NCI-H774 (cell line): ENCODE measurements around the gene OR10A6.
A peak's percentile ranks its signal among the peaks of the same experiment; 100 is the strongest.

Source experiments
- DNase-seq: peaks from one replicate; lab custom pipeline; 2025; lab: John Stamatoyannopoulos, UW

OR10A6 gene

GRCh38 chr11:7931168-7931567 lies at the start of gene OR10A6:
Gene OR10A6 (minus strand): TSS chr11:7931268. CDS start chr11:7928662, 2,606 bp downstream.
- DNase-seq, result no peak

GRCh38 chr11:7977232-7977917 lies 46.3 kb upstream of the OR10A6 start:
- no peak for DNase-seq

- no peak for DNase-seq
Observed at GRCh38 chr11:7974668-7975067, 43.6 kb upstream of the OR10A6 start.

GRCh38 chr11:7973011-7973410 lies 41.9 kb upstream of the OR10A6 start:
- no peak for DNase-seq

- DNase-seq, result no peak
Observed at GRCh38 chr11:7971846-7972245, 40.8 kb upstream of the OR10A6 start.

- DNase-seq, result no peak
Observed at GRCh38 chr11:7969756-7970646, 38.9 kb upstream of the OR10A6 start.

- no peak for DNase-seq
Observed at GRCh38 chr11:7968686-7969085, 37.6 kb upstream of the OR10A6 start.

- DNase-seq, result no peak
Observed at GRCh38 chr11:7967826-7968225, 36.8 kb upstream of the OR10A6 start.

GRCh38 chr11:7967097-7967496 lies 36.0 kb upstream of the OR10A6 start:
- no peak for DNase-seq

GRCh38 chr11:7965386-7965785 lies 34.3 kb upstream of the OR10A6 start, which contains the start of gene NLRP10:
Gene NLRP10 (minus strand): TSS chr11:7965447. CDS start chr11:7963495, 1,952 bp downstream.
- no peak for DNase-seq

GRCh38 chr11:7964873-7965272 lies 33.8 kb upstream of the OR10A6 start:
- DNase-seq, result no peak

- DNase-seq, result no peak
Observed at GRCh38 chr11:7964261-7964660, 33.2 kb upstream of the OR10A6 start.

GRCh38 chr11:7955191-7955590 lies 24.1 kb upstream of the OR10A6 start:
- peak; percentile 15 for DNase-seq

- DNase-seq, result no peak
Observed at GRCh38 chr11:7949934-7950333, 18.9 kb upstream of the OR10A6 start.

GRCh38 chr11:7944123-7944522 lies 13.1 kb upstream of the OR10A6 start:
- DNase-seq, result no peak

GRCh38 chr11:7941608-7942007 lies 10.5 kb upstream of the OR10A6 start, which contains the start of gene OR10A3:
Gene OR10A3 (minus strand): TSS chr11:7941708. CDS start chr11:7939520, 2,188 bp downstream.
- no peak for DNase-seq

GRCh38 chr11:7941146-7941545 lies 10.1 kb upstream of the OR10A6 start:
- no peak for DNase-seq

- DNase-seq, result no peak
Observed at GRCh38 chr11:7936615-7937014, 5.5 kb upstream of the OR10A6 start.

- no peak for DNase-seq
Observed at GRCh38 chr11:7927635-7928034, 3.4 kb downstream of the OR10A6 start.

- no peak for DNase-seq
Observed at GRCh38 chr11:7924536-7924935, 6.5 kb downstream of the OR10A6 start.

GRCh38 chr11:7918141-7918540 lies 12.9 kb downstream of the OR10A6 start:
- no peak for DNase-seq

- no peak for DNase-seq
Observed at GRCh38 chr11:7911011-7911410, 20.1 kb downstream of the OR10A6 start.

- DNase-seq, result no peak
Observed at GRCh38 chr11:7910286-7910788, 20.7 kb downstream of the OR10A6 start.
